ENCODE results near the gene ALG12. TPM values are rescaled to one million over a fixed set of nuclear protein-coding genes. Genes with fewer than 3 reads are reported as not detected.
A peak's percentile ranks its signal among the peaks of the same experiment; 100 is the strongest.

The ALG12 gene
- total and polyA plus RNA-seq, 5 donors from 2014 or later = 12.6 to 18.1 (median 15.5) TPM

GRCh38 chr22:49866646-49867045 lies 51.6 kb downstream of the ALG12 start:
- peak overlapping the region; percentile 6 to 66 (median 28) for H3K4me3 Mint-ChIP-seq
- H3K36me3 Mint-ChIP-seq = peaks cover 42% of the 10 kb centered on the region
- peaks cover 0 to 24% (median 5%) of the 10 kb centered on the region in 7 donors for H3K9me3 Mint-ChIP-seq
- Histone ChIP-seq H3K9me3 (ENCODE audit: control insufficient read depth in 2 of 2, low read length in 2 of 2) (peaks cover 12% of the 10 kb centered on the region in 2 experiments), H3K4me3 (ENCODE audit: low read depth, low read length) (no peak overlapping the region), H3K4me1 (ENCODE audit: control insufficient read depth, insufficient read depth, low read length, poor library complexity, severe bottlenecking) (peaks cover 32% of the 10 kb centered on the region), H3K27me3 (ENCODE audit: control insufficient read depth, insufficient read depth, low read length) (no peaks in the 10 kb centered on the region), H3K36me3 (ENCODE audit: control insufficient read depth, insufficient read depth, low read length) (no peaks in the 10 kb centered on the region), H3K27ac (ENCODE audit: insufficient read depth, low read length, poor library complexity, severe bottlenecking) (no peak overlapping the region)
- H3K27me3 Mint-ChIP-seq = peaks cover 6% of the 10 kb centered on the region
- DNase-seq = no peak
- H3K27ac Mint-ChIP-seq = peak overlapping the region in 1 of 3 donors; percentile 40
- peaks cover 44 to 69% (median 55%) of the 10 kb centered on the region in 4 donors for H3K4me1 Mint-ChIP-seq
- no peak for ATAC-seq (ENCODE audit: low read depth in 2 of 2)

DNA sequence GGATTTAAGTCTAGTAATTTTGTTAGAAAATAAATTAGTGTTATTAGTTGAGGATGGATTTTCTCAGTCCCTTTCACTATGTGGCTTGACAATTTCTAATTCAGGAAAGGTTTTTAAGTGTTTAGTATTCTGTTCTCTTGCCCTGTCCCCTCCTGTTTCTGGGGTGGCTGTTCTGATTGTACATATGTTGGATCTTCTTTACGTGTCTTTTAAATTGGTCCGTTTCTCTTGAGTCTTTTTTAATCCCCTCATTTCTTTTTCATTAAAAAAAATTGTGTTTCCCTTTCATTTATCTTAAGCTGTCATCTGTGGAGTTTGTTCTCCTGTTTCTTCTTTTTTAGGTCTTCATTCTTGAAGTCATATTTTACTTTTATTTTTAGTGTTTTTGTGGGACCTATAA lies 52.1 kb downstream of the ALG12 start:
- Histone ChIP-seq H3K4me3 (ENCODE audit: low read depth, low read length) (no peak overlapping the region), H3K4me1 (ENCODE audit: control insufficient read depth, insufficient read depth, low read length, poor library complexity, severe bottlenecking) (peaks cover 31% of the 10 kb centered on the region), H3K27ac (ENCODE audit: insufficient read depth, low read length, poor library complexity, severe bottlenecking) (no peak overlapping the region), H3K27me3 (ENCODE audit: control insufficient read depth, insufficient read depth, low read length) (no peaks in the 10 kb centered on the region), H3K36me3 (ENCODE audit: control insufficient read depth, insufficient read depth, low read length) (no peaks in the 10 kb centered on the region), H3K9me3 (ENCODE audit: control insufficient read depth in 2 of 2, low read length in 2 of 2) (peaks cover 12% of the 10 kb centered on the region in 2 experiments)
- ATAC-seq (ENCODE audit: low read depth in 2 of 2) (no peak), DNase-seq (no peak)
- H3K27me3 Mint-ChIP-seq = peaks cover 6% of the 10 kb centered on the region
- H3K4me3 Mint-ChIP-seq = peak overlapping the region in 1 of 4 donors; percentile 22
- H3K4me1 Mint-ChIP-seq = peaks cover 45 to 71% (median 56%) of the 10 kb centered on the region in 4 donors
- H3K27ac Mint-ChIP-seq = no peak overlapping the region
- H3K36me3 Mint-ChIP-seq = peaks cover 42% of the 10 kb centered on the region
- peaks cover 0 to 24% (median 5%) of the 10 kb centered on the region in 7 donors for H3K9me3 Mint-ChIP-seq

DNA sequence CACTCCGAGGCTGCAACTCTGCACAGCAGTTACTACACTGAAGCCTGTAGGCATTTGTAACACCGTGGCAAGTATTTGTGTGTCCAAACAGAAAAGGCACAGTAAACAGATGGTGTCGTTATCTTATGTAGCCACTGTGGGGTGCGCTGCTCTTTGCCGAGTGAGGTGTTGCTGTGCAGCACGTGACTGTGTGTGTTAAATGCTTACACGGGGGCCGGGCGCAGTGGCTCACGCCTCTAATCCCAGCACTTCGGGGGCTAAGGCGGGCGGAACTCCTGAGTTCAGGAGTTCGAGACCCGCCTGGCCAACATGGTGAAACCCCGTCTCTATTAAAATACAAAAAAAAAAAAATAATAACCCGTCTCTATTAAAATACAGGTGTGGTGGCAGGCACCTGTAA lies 53.1 kb downstream of the ALG12 start:
- H3K27me3 Mint-ChIP-seq = peaks cover under 1% of the 10 kb centered on the region
- H3K4me1 ChIP-seq (ENCODE audit: control insufficient read depth, insufficient read depth, low read length, poor library complexity, severe bottlenecking) = peaks cover 22% of the 10 kb centered on the region
- H3K9me3 ChIP-seq (ENCODE audit: control insufficient read depth in 2 of 2, low read length in 2 of 2) = peaks cover 12% of the 10 kb centered on the region in 2 experiments
- no peak overlapping the region for H3K27ac Mint-ChIP-seq
- H3K27ac ChIP-seq (ENCODE audit: insufficient read depth, low read length, poor library complexity, severe bottlenecking) = no peak overlapping the region
- H3K9me3 Mint-ChIP-seq = peaks cover 0 to 21% (median 4%) of the 10 kb centered on the region in 7 donors
- ATAC-seq (ENCODE audit: low read depth in 2 of 2) (no peak), DNase-seq (no peak)
- H3K27me3 ChIP-seq (ENCODE audit: control insufficient read depth, insufficient read depth, low read length) = no peaks in the 10 kb centered on the region
- H3K4me3 Mint-ChIP-seq = no peak overlapping the region
- peaks cover 37% of the 10 kb centered on the region for H3K36me3 Mint-ChIP-seq
- H3K36me3 ChIP-seq (ENCODE audit: control insufficient read depth, insufficient read depth, low read length) = no peaks in the 10 kb centered on the region
- H3K4me3 ChIP-seq (ENCODE audit: low read depth, low read length) = no peak overlapping the region
- H3K4me1 Mint-ChIP-seq = peaks cover 39 to 69% (median 51%) of the 10 kb centered on the region in 4 donors

DNA sequence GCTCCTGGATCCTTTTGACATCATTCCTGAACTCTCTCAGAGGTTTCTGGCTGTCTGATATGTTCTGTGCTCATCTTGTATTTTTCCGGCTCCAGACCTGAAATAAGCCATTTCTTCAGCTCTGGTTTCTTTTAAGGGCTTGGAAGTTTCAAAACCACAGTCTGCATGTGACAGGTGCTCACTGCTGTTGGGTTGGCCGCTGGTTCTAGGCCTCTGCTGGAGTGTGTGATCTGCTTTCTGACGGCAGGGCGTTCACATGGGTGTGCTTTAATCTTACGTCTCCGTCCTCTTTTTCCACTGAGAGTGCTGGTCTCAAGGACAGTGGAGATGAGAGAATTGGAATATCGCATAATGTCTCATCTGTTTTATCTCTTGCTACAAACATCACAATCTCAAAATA lies 54.3 kb downstream of the ALG12 start:
- peaks cover 32% of the 10 kb centered on the region for H3K36me3 Mint-ChIP-seq
- Histone ChIP-seq H3K27ac (ENCODE audit: insufficient read depth, low read length, poor library complexity, severe bottlenecking) (no peak overlapping the region), H3K36me3 (ENCODE audit: control insufficient read depth, insufficient read depth, low read length) (no peaks in the 10 kb centered on the region), H3K27me3 (ENCODE audit: control insufficient read depth, insufficient read depth, low read length) (no peaks in the 10 kb centered on the region), H3K9me3 (ENCODE audit: control insufficient read depth in 2 of 2, low read length in 2 of 2) (peaks cover 9 to 12% of the 10 kb centered on the region in 2 experiments), H3K4me3 (ENCODE audit: low read depth, low read length) (no peak overlapping the region), H3K4me1 (ENCODE audit: control insufficient read depth, insufficient read depth, low read length, poor library complexity, severe bottlenecking) (peaks cover 27% of the 10 kb centered on the region)
- no peaks in the 10 kb centered on the region for H3K27me3 Mint-ChIP-seq
- DNase-seq (no peak), ATAC-seq (ENCODE audit: low read depth in 2 of 2) (no peak)
- peak overlapping the region; percentile 44 to 82 (median 56) for H3K27ac Mint-ChIP-seq
- H3K9me3 Mint-ChIP-seq = peaks cover 0 to 17% (median 4%) of the 10 kb centered on the region in 7 donors
- peak overlapping the region in 1 of 4 donors; percentile 44 for H3K4me3 Mint-ChIP-seq
- peaks cover 34 to 61% (median 44%) of the 10 kb centered on the region in 4 donors for H3K4me1 Mint-ChIP-seq

GRCh38 chr22:49862496-49862776 lies 55.8 kb downstream of the ALG12 start:
- Mint-ChIP-seq H3K9me3 (peaks cover 0 to 14% (median 4%) of the 10 kb centered on the region in 7 donors), H3K27me3 (no peaks in the 10 kb centered on the region), H3K4me3 (no peak overlapping the region), H3K4me1 (peaks cover 25 to 58% (median 42%) of the 10 kb centered on the region in 4 donors), H3K27ac (peak overlapping the region in 1 of 3 donors; percentile 59), H3K36me3 (peaks cover 30% of the 10 kb centered on the region)
- DNase-seq = no peak
- H3K27ac ChIP-seq (ENCODE audit: insufficient read depth, low read length, poor library complexity, severe bottlenecking) = no peak overlapping the region
- peaks cover 16% of the 10 kb centered on the region for H3K4me1 ChIP-seq (ENCODE audit: control insufficient read depth, insufficient read depth, low read length, poor library complexity, severe bottlenecking)
- no peak for ATAC-seq (ENCODE audit: low read depth in 2 of 2)
- no peak overlapping the region for H3K4me3 ChIP-seq (ENCODE audit: low read depth, low read length)
- no peaks in the 10 kb centered on the region for H3K36me3 ChIP-seq (ENCODE audit: control insufficient read depth, insufficient read depth, low read length)
- H3K9me3 ChIP-seq (ENCODE audit: control insufficient read depth in 2 of 2, low read length in 2 of 2) = peaks cover 9 to 12% of the 10 kb centered on the region in 2 experiments
- H3K27me3 ChIP-seq (ENCODE audit: control insufficient read depth, insufficient read depth, low read length) = no peaks in the 10 kb centered on the region

GRCh38 chr22:49861642-49862495 lies 56.4 kb downstream of the ALG12 start:
- DNase-seq = no peak
- H3K4me1 Mint-ChIP-seq = peaks cover 20 to 54% (median 37%) of the 10 kb centered on the region in 4 donors
- H3K9me3 ChIP-seq (ENCODE audit: control insufficient read depth in 2 of 2, low read length in 2 of 2) = peaks cover 9 to 12% of the 10 kb centered on the region in 2 experiments
- no peaks in the 10 kb centered on the region for H3K27me3 Mint-ChIP-seq
- peaks cover 0 to 12% (median 4%) of the 10 kb centered on the region in 7 donors for H3K9me3 Mint-ChIP-seq
- H3K27me3 ChIP-seq (ENCODE audit: control insufficient read depth, insufficient read depth, low read length) = no peaks in the 10 kb centered on the region
- no peak overlapping the region for H3K4me3 Mint-ChIP-seq
- ATAC-seq (ENCODE audit: low read depth in 2 of 2) = no peak
- no peak overlapping the region for H3K27ac ChIP-seq (ENCODE audit: insufficient read depth, low read length, poor library complexity, severe bottlenecking)
- peaks cover 14% of the 10 kb centered on the region for H3K4me1 ChIP-seq (ENCODE audit: control insufficient read depth, insufficient read depth, low read length, poor library complexity, severe bottlenecking)
- H3K4me3 ChIP-seq (ENCODE audit: low read depth, low read length) = no peak overlapping the region
- H3K27ac Mint-ChIP-seq = peak overlapping the region; percentile 23 to 61 (median 59)
- peaks cover 24% of the 10 kb centered on the region for H3K36me3 Mint-ChIP-seq
- H3K36me3 ChIP-seq (ENCODE audit: control insufficient read depth, insufficient read depth, low read length) = no peaks in the 10 kb centered on the region

GRCh38 chr22:49858827-49859226 lies 59.4 kb downstream of the ALG12 start:
- Mint-ChIP-seq H3K9me3 (no peaks in the 10 kb centered on the region), H3K27ac (peak overlapping the region in 2 of 3 donors; percentile 15 to 43), H3K27me3 (peaks cover 5% of the 10 kb centered on the region), H3K4me1 (peaks cover 19 to 61% (median 43%) of the 10 kb centered on the region in 4 donors), H3K4me3 (peak overlapping the region in 3 of 4 donors; percentile 26 to 61 (median 52)), H3K36me3 (peaks cover 6% of the 10 kb centered on the region)
- H3K27ac ChIP-seq (ENCODE audit: insufficient read depth, low read length, poor library complexity, severe bottlenecking) = no peak overlapping the region
- ATAC-seq (ENCODE audit: low read depth in 2 of 2) (no peak), DNase-seq (no peak)
- peaks cover 37% of the 10 kb centered on the region for H3K4me1 ChIP-seq (ENCODE audit: control insufficient read depth, insufficient read depth, low read length, poor library complexity, severe bottlenecking)
- no peaks in the 10 kb centered on the region for H3K36me3 ChIP-seq (ENCODE audit: control insufficient read depth, insufficient read depth, low read length)
- H3K27me3 ChIP-seq (ENCODE audit: control insufficient read depth, insufficient read depth, low read length) = no peaks in the 10 kb centered on the region
- no peaks in the 10 kb centered on the region for H3K9me3 ChIP-seq (ENCODE audit: control insufficient read depth in 2 of 2, low read length in 2 of 2)
- no peak overlapping the region for H3K4me3 ChIP-seq (ENCODE audit: low read depth, low read length)
